Spleen (tissue), 7 donors: ENCODE results near the gene EPHX1.
"Not testable (repeated sequence)": the region's sequence is repeated elsewhere in the genome, so short reads cannot be mapped to it uniquely, and the experiment has no call there.

Experiments used
- CTCF ChIP-seq, 11 experiments: fragments of 200-600 bp in 7 of 11; fragments of 450-650 bp in 4 of 11; sonication (generic) in 4 of 11; IDR thresholded peaks in 8 of 11; conservative IDR thresholded peaks in 3 of 11; 1 replicate in 7 of 11; 2 replicates in 4 of 11; pipeline versions ENCODE4 v1.4.0 to v1.8.0; 2016 to 2021; ENCODE audit warnings: antibody characterized with exemption in 11 of 11, inconsistent platforms in 4 of 11, mild to moderate bottlenecking in 1 of 11
- POLR2AphosphoS5 ChIP-seq, 3 donors: sonication (generic); formaldehyde crosslinking; IDR thresholded peaks; one replicate each; pipeline ENCODE4 v1.5.1; 2017; ENCODE audit warnings: antibody characterized with exemption in 3 of 3
- donor health status: DM: no; HTN: no; CAD: no; lungs with moderate emphysema.
- donor health status: DM: no; HTN: no; CAD: no.
- donor health status: DM: no; HTN: no; CAD: no.

GRCh38 chr1:225761395-225761794, 48.5 kb upstream of the EPHX1 start:
- TF ChIP-seq CTCF (IDR thresholded peaks at IDR 0.05 in 8 of 11, conservative IDR thresholded peaks at IDR 0.05 in 3 of 11); POLR2AphosphoS5 (IDR thresholded peaks at IDR 0.05): not testable (repeated sequence)
